Coronary artery (tissue), 2 donors: Measurements from ENCODE around the gene WEE2.

Experiments used
- DNase-seq: peaks from one replicate; pipeline ENCODE4 v3.0.0-alpha.2; 2017; ENCODE audit warnings: low spot score
- H3K27ac ChIP-seq, 2 donors: fragments of 200-600 bp; sonication (generic); one replicate each; pipeline ENCODE4 v1.5.1; 2016 to 2019
- H3K4me3 ChIP-seq: fragments of 200-600 bp; sonication (generic); 2 replicates; pipeline ENCODE4 v1.5.1; 2016; ENCODE audit warnings: mild to moderate bottlenecking, moderate library complexity
- TF ChIP-seq, protein P1 (sequence below): fragments of 200-600 bp; sonication (generic); IDR thresholded peaks from one replicate; pipeline ENCODE4 v1.5.1; 2019; ENCODE audit warnings: antibody characterized with exemption

WEE2 gene

DNA sequence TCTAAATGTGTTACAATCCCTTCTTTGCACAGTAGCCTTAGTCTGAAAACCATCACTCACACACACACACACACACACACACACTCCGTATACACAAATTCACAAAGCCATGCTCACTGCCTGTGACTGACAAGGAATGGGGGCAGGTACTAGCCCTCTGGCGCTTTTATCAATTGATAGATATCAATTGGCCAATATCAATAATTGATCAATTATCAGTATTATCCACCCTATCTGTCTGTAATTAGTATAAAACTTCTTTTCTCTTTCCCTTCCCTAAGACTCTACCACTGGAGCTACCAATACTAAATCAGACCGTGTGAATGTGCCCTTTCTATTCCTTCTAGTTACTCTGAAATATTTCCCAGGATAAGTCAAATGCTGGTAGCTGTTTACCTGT lies 8.3 kb upstream of the WEE2 start:
- TF ChIP-seq, protein P1, sequence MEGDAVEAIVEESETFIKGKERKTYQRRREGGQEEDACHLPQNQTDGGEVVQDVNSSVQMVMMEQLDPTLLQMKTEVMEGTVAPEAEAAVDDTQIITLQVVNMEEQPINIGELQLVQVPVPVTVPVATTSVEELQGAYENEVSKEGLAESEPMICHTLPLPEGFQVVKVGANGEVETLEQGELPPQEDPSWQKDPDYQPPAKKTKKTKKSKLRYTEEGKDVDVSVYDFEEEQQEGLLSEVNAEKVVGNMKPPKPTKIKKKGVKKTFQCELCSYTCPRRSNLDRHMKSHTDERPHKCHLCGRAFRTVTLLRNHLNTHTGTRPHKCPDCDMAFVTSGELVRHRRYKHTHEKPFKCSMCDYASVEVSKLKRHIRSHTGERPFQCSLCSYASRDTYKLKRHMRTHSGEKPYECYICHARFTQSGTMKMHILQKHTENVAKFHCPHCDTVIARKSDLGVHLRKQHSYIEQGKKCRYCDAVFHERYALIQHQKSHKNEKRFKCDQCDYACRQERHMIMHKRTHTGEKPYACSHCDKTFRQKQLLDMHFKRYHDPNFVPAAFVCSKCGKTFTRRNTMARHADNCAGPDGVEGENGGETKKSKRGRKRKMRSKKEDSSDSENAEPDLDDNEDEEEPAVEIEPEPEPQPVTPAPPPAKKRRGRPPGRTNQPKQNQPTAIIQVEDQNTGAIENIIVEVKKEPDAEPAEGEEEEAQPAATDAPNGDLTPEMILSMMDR = no peak
- H3K27ac ChIP-seq = no peak overlapping the region
- no peak overlapping the region for H3K4me3 ChIP-seq
- no peak for DNase-seq

DNA sequence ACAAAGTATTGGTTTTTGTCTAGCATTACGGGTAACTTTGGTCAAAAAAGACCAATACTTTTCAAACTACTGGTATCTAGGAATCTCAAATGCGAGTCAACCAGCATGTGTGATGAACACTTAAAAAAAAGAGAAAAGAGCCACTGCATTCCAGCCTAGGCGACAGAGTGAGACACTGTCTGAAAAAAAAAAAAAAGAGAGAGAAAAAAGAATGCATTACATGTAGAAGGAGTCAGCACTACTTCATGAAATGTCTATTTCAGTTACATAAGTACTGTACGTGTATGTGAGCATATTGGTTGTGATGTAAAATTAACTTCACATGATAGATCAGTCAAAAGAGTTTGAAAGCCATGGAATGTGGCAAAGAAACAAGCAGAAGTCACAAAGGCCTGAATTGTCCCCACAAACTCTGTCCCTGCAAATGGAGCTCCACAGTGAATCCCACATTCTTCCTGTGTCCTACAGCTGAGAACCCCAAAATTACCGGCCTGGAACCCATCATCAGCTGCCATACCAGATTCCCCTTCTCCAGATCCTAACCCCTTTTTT lies 7.8 kb upstream of the WEE2 start:
- DNase-seq = no peak

DNA sequence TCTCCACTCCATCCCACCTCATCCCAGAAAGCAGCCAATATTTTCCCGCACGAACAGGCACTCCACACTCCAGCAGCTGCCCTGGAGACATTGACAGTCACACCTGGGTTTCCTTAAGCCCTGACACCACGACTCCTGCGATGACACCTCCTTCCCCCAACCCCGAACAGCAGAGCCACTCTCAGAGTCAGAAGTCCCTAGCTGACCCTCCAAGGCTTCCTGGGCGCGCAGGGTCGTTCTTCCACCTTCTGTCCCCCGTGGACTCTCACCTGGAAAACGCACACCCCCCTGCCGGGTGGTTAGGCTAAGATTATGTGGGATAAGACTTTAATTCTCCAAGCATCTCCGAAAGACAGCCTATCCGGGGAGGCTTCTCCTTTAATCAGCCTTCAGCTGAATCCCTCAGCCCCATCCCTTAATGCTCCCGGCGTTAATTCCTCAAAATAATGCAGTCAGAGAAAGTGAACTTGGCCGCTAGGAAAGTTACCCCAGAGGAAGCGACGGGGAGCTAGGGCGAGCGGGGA lies 7.2 kb upstream of the WEE2 start:
- no peak for DNase-seq
- H3K4me3 ChIP-seq = peak overlapping the region; percentile 86
- TF ChIP-seq, protein P1 = no peak

More for the DNA sequence above, 7.8 kb upstream of the WEE2 start:
- peak overlapping the region; percentile 86 for H3K4me3 ChIP-seq
- TF ChIP-seq, protein P1 = no peak
- peak overlapping the region; percentile 83 to 92 for H3K27ac ChIP-seq

DNA sequence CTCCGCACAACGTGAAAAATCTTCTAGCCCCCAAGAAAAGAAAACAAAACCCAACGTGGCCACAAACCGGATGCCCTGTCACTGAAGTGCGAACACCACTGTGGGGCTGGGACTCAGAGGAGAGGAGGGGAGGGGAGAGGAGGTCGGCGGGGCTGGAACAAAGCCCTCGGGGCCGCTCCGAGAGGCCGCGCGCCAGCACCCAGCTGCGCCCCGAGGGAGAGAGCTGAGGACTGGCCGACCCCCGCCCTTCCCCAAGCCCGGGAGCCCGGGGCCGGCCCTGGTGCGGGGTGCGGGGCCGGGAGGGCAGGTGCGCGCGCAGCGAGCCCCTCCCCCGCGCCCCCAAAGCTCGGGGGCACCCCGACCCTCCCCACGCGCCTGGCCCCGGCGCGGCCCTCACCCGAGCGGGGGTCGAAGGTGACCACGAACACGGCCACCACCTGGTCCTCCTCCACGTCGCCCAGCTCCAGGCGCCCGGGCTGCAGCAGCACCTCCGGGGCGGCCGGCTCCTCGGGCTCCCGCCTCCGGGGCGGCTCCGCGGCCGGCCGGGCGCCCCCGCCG lies 6.6 kb upstream of the WEE2 start:
- TF ChIP-seq, protein P1 = no peak
- Histone ChIP-seq H3K27ac (peak overlapping the region; percentile 83 to 92), H3K4me3 (peak overlapping the region; percentile 86)
- DNase-seq = no peak

More for the DNA sequence above, 7.2 kb upstream of the WEE2 start:
- H3K27ac ChIP-seq = peak overlapping the region; percentile 83 to 92

DNA sequence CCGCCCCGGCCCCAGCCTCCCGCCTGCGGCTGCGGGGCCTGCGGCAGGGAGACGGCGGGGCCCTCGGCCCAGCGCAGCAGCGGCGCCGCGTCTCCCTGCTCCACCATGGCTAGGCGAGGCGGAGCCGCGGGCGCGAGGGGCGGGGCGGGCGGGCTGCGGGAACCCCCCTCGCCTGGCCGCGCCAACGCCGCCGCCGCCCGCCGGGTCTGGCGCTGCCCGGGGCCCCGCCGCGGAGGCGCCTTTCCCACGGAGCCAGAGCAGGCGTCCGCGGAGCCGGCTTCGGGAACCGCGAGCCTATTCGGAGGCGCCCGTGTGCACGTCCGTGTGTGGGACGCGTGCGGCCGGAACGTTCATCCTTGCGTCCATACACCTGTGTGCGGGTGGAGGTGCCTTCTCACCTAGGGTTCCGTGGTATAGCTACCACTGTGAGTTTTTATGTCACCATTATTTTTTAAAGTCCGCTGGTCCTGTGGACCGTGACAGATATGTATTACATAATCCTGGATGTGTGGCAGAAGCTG lies 6.0 kb upstream of the WEE2 start, which contains the start of gene DENND11:
Gene DENND11, minus strand, starts transcription at position 120 of the 521 bp plus-strand sequence. Its CDS starts 13 bp downstream, at position 107.
- no peak for DNase-seq
- TF ChIP-seq, protein P1 = no peak
- peak within 1 kb of the TSS; percentile 83 to 92 for H3K27ac ChIP-seq
- peak within 1 kb of the TSS; percentile 86 for H3K4me3 ChIP-seq

DNA sequence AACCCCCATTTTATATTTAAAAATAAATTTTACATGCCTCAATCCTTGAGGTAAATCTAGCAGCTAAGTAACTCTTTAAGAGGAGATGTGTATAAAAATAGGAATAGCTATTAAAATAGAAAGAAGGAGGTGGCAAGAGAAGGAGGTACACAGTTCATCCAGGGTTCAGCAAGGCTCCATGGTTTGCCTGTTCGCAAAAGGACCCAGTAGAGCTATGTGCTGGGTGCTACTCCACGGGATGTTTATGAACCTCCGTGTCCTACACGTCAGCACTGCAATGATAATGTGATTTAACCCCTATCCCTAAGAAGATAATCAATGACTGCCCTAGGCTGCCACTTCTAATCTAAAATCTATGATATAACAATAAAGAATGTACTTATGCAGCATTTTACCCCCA lies 5.3 kb upstream of the WEE2 start:
- TF ChIP-seq, protein P1 = no peak
- Histone ChIP-seq H3K27ac (no peak overlapping the region), H3K4me3 (peak overlapping the region; percentile 86)
- no peak for DNase-seq

DNA sequence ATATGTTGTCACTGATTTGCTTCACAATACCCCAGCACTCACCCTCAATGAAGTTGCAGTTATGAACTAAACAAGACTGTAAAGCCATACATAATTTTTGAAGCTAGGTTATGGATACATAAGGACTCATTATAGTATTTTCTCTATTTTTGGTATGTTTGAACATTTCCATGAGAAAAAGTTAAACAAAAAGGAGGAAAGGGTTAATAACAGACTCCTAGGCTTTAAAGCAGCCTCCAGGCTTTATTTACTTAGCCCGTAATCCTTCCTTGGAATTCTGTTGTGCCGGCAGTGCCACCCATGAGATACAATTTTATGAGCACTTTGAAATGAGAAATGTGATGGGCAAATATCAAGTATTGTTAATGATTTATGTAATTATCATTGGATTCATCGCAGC lies 4.0 kb upstream of the WEE2 start:
- no peak for DNase-seq
- Histone ChIP-seq H3K27ac (no peak overlapping the region), H3K4me3 (no peak overlapping the region)
- TF ChIP-seq, protein P1 = no peak
